Neutrophil (primary cell): ENCODE measurements around the gene TPBGL.

Experiments used
- H3K27ac ChIP-seq: fragments of 200-600 bp; sonication (generic); 2 replicates; pipeline ENCODE4 v1.5.1; 2016; ENCODE audit warnings: mild to moderate bottlenecking, moderate library complexity
- H3K27me3 ChIP-seq: fragments of 200-600 bp; sonication (generic); 2 replicates; pipeline ENCODE4 v1.6.0; 2016; ENCODE audit warnings: mild to moderate bottlenecking
- H3K36me3 ChIP-seq: fragments of 200-600 bp; sonication (generic); 2 replicates; pipeline ENCODE4 v1.5.1; 2017
- H3K4me1 ChIP-seq, 2 experiments: fragments of 200-600 bp in 1 of 2; sonication (generic) in 1 of 2; 1 replicate in 1 of 2; 2 replicates in 1 of 2; pipeline versions ENCODE4 v1.5.1 to v1.6.1; 2013 to 2016; ENCODE audit warnings: low read depth in 1 of 2, low read length in 1 of 2, mild to moderate bottlenecking in 1 of 2, moderate library complexity in 1 of 2; ENCODE audit not compliant: control insufficient read depth in 1 of 2, insufficient read depth in 1 of 2
- H3K4me3 ChIP-seq, 2 experiments: fragments of 200-600 bp in 1 of 2; sonication (generic) in 1 of 2; 1 replicate in 1 of 2; 2 replicates in 1 of 2; pipeline ENCODE4 v1.5.1; 2013 to 2016; ENCODE audit warnings: low read depth in 1 of 2, low read length in 1 of 2, mild to moderate bottlenecking in 1 of 2, moderate library complexity in 1 of 2
- H3K9me3 ChIP-seq: fragments of 200-600 bp; sonication (generic); 2 replicates; pipeline ENCODE4 v1.5.1; 2016
- TF ChIP-seq, protein P1 (sequence below): fragments of 200-600 bp; sonication (generic); IDR thresholded peaks from 2 replicates; pipeline ENCODE4 v1.5.1; 2016; ENCODE audit warnings: antibody characterized with exemption

The TPBGL gene

DNA sequence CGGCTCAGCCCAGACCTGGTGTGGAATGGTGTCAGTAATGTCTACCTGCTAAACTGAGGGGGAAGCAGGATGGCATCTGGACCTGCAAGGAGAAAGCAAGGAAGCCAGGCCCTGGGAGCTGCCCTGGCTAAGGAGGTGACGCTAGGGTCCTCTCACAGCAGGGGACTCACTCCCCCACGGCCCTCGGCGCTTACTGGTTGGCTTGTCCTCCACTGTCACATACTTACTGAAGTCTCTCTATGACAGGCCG, 48.9 kb downstream of the TPBGL start:
- Histone ChIP-seq H3K27ac (no peak overlapping the region), H3K4me1 (no peaks in the 10 kb centered on the region), H3K4me3 (no peak overlapping the region), H3K36me3 (peaks cover 38% of the 10 kb centered on the region), H3K27me3 (no peaks in the 10 kb centered on the region), H3K9me3 (no peaks in the 10 kb centered on the region)
- TF ChIP-seq, protein P1, sequence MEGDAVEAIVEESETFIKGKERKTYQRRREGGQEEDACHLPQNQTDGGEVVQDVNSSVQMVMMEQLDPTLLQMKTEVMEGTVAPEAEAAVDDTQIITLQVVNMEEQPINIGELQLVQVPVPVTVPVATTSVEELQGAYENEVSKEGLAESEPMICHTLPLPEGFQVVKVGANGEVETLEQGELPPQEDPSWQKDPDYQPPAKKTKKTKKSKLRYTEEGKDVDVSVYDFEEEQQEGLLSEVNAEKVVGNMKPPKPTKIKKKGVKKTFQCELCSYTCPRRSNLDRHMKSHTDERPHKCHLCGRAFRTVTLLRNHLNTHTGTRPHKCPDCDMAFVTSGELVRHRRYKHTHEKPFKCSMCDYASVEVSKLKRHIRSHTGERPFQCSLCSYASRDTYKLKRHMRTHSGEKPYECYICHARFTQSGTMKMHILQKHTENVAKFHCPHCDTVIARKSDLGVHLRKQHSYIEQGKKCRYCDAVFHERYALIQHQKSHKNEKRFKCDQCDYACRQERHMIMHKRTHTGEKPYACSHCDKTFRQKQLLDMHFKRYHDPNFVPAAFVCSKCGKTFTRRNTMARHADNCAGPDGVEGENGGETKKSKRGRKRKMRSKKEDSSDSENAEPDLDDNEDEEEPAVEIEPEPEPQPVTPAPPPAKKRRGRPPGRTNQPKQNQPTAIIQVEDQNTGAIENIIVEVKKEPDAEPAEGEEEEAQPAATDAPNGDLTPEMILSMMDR: no peak

DNA sequence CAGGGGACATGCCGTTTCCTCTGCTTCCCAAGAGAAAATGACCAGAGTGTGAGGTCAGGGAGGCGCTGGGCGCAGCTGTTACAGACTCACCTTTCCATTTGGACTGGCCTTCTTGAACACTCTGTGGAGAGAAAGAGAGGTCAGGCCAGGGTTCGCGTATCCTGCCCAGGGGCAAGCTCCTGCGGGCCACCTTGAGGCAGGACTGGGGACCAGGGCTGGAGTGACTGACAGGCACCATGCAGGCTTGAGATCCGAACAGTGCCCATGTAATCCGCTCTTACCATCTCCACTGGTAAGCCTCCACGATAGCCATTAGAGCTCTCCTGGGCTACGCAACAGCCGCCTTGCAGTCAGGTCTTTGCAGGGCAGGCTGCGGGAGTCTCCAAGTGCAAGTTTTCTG, 49.3 kb downstream of the TPBGL start:
- TF ChIP-seq, protein P1: no peak
- H3K4me3 ChIP-seq: no peak overlapping the region
- H3K9me3 ChIP-seq: no peaks in the 10 kb centered on the region
- peaks cover 36% of the 10 kb centered on the region for H3K36me3 ChIP-seq
- no peaks in the 10 kb centered on the region for H3K4me1 ChIP-seq
- H3K27ac ChIP-seq: no peak overlapping the region
- no peaks in the 10 kb centered on the region for H3K27me3 ChIP-seq

DNA sequence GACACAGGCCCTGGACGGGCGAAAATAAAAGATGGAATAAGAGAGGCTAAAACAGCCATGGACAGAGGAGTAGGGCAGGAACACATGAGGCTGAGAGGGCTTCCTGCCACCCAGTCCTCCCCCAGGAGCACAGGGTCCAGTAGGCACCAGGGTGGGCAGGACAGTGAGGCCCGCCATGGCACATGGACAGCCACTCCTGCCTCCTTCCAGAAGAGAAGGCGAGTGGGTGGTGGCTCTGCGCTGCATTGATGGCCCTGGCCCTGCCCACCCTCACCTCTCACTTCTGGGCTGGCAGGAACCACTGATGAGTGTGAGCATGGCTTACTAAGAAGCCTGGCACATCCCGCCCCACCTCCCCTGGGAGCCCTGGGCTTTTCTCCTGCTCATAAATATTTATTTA, 51.2 kb downstream of the TPBGL start:
- Histone ChIP-seq H3K27me3 (no peaks in the 10 kb centered on the region), H3K4me3 (no peak overlapping the region), H3K27ac (no peak overlapping the region), H3K36me3 (peaks cover 25% of the 10 kb centered on the region), H3K4me1 (no peaks in the 10 kb centered on the region), H3K9me3 (no peaks in the 10 kb centered on the region)
- TF ChIP-seq, protein P1: no peak

DNA sequence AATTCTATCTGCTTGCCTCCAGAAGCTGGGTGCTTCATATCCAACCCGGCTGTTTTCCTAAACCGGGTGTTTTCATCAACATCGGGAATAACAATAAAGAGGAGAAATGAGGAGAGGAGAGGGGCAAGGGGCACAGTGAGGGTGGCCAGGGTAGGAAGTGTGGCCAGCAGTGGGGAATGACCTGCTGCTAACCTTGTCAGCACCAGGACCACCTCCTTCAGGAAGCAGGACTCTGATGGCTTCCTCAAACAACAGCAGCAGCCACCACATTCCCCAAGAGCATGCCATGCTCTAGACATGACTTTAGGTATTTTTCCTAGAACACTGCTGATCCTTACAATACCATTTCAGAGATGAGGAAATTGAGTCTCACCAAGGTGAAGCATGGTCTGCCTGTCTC, 52.4 kb downstream of the TPBGL start:
- Histone ChIP-seq H3K4me3 (no peak overlapping the region), H3K4me1 (no peaks in the 10 kb centered on the region), H3K27me3 (no peaks in the 10 kb centered on the region), H3K27ac (no peak overlapping the region), H3K9me3 (no peaks in the 10 kb centered on the region), H3K36me3 (peaks cover 17% of the 10 kb centered on the region)
- TF ChIP-seq, protein P1: no peak
